Measurements from ENCODE around the gene SPIN1. TPM values are rescaled to one million over a fixed set of nuclear protein-coding genes. Genes with fewer than 3 reads are reported as not detected.

SPIN1 gene
- total and polyA plus RNA-seq, 2 of the 8 experiments (the other 6 are each of a cell fraction or from before 2014, with no cell fraction given) = 69.9 to 139 TPM

DNA sequence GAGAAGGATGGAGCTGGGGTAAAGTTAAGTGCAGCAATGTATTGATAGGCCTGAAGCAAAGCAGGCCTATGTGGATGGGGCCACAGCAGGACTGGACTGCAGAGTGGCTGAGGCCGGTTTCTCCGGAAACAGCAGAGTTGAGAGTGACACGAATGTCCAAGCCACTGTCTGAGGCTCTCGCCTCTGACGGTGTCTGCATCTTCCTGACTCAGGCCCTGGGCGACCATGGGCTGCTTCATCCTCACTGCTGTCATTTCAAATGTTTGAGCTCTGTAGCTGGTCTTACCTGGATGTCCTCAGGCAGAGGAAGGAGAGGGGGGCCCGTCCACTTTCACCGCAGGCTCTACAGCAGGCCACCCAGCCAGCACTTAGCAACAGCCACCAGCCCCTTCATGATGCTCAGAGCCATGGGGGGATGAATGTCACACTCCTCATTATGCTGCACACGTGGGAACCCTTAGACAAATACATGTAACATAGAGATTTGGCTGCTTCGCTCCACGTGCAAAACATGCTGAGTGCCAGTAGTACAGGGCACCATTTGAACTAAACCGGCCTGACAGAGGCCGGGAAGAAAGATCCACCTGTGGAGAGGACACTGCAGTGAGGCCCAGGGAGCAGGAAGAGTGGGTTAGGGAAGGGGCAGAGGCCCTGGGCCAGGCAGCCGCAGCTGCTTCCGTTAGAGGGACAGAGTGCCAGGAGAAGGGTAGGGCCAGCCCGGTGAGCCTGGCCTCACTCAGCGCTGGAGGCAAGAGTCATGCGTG is 115.0 kb downstream of the SPIN1 start:
- H3K4ac ChIP-seq (replicated peaks; ENCODE audit: insufficient read length, low read depth, low read length) = no peak overlapping the region
- peak overlapping the region; percentile 42; the same call in 1 of the 2 replicates for H2AFZ ChIP-seq (ENCODE audit: low read length)
- peaks cover 0 to 4% of the 10 kb centered on the region in 2 experiments for H4K20me1 ChIP-seq (replicated peaks in 1 of 2; ENCODE audit: control insufficient read depth in 1 of 2, insufficient read depth in 2 of 2, low read length in 2 of 2)
- H3K14ac ChIP-seq (ENCODE audit: insufficient read length) = no peak overlapping the region
- ChIA-PET POLR2A (ENCODE audit: partially characterized antibody) (interaction anchor here (0.7 kb wide), 1 partner anchor 11 kb away, joined by 3 read pairs; no protein-coding TSS in a partner anchor), CTCF (ENCODE audit: partially characterized antibody) (interaction anchor here (0.6 to 1.0 kb wide), 3 partner anchors 18 to 214 kb away, joined by 3 read pairs; no protein-coding TSS in a partner anchor)
- peak overlapping the region; percentile 71 for H3K18ac ChIP-seq (ENCODE audit: extremely low read depth, low read length)
- peaks cover 4% of the 10 kb centered on the region; the same call in 1 of the 2 replicates for H3K23me2 ChIP-seq (ENCODE audit: low read depth, low read length)
- no peak overlapping the region for H2BK120ac ChIP-seq (replicated peaks; ENCODE audit: low read depth, low read length)
- H2BK15ac ChIP-seq (ENCODE audit: low read length) = no peak overlapping the region; the same call in 1 of the 2 replicates
- no peak overlapping the region for H4K8ac ChIP-seq (ENCODE audit: extremely low read depth, insufficient read depth, low read length)
- H2BK5ac ChIP-seq (ENCODE audit: low read depth, low read length) = peak overlapping the region; percentile 36; the same call in 1 of the 2 replicates
- no peak overlapping the region for H2BK20ac ChIP-seq (ENCODE audit: low read length)
- no peaks in the 10 kb centered on the region; the same call in 1 of the 2 replicates for H3K79me1 ChIP-seq (ENCODE audit: low read depth, low read length)
- H3K4me2 ChIP-seq (ENCODE audit: insufficient read depth in 1 of 2, low read depth in 2 of 2, low read length in 2 of 2) = no peak overlapping the region
- no peak overlapping the region for H4K5ac ChIP-seq (ENCODE audit: insufficient read length, low read depth, low read length)
- no peak overlapping the region for H3K4me3 ChIP-seq (ENCODE audit: extremely low read depth in 1 of 4, insufficient read depth in 2 of 4, low read depth in 3 of 4, low read length in 4 of 4)
- no peak overlapping the region for H3K27ac ChIP-seq (ENCODE audit: low read depth, low read length)
- no peaks in the 10 kb centered on the region; a peak in 1 of 8 replicates for H3K36me3 ChIP-seq (ENCODE audit: control insufficient read depth in 2 of 4, insufficient read depth in 4 of 4, low read length in 3 of 4)
- no peak overlapping the region for H3K56ac ChIP-seq (replicated peaks; ENCODE audit: insufficient read length, low read depth, low read length)
- no peaks in the 10 kb centered on the region for H3K79me2 ChIP-seq (ENCODE audit: control insufficient read depth in 1 of 2, insufficient read depth in 2 of 2, low read length in 2 of 2)
- no peak overlapping the region; the same call in 1 of the 2 replicates for H2BK12ac ChIP-seq (ENCODE audit: low read depth, low read length)
- no peak overlapping the region for H4K91ac ChIP-seq (replicated peaks; ENCODE audit: insufficient read length, low read length)
- peaks cover 0 to under 1% of the 10 kb centered on the region in 2 experiments; a peak in 1 of 4 replicates for H3K9me3 ChIP-seq (ENCODE audit: insufficient read depth in 2 of 2, low read depth in 1 of 2, low read length in 1 of 2)
- no peak for DNase-seq (ENCODE audit: low read depth in 1 of 2, low spot score in 2 of 2)
- WGBS, 2 experiments (ENCODE audit: extremely low coverage in 1 of 2, insufficient coverage in 1 of 2, insufficient read length in 1 of 2, insufficient replicate concordance in 2 of 2, low coverage in 1 of 2, low lambda C conversion rate in 2 of 2, missing lambda C conversion rate in 1 of 2) = 88% methylated on average over 18 of the region's 18 CpGs; no CpG with 5 or more reads in 1 of the 2 experiments
- no peak overlapping the region; a peak in 1 of 7 replicates for H3K9ac ChIP-seq (replicated peaks in 1 of 4; ENCODE audit: extremely low read depth in 1 of 4, low read depth in 3 of 4, low read length in 3 of 4)
- H3K23ac ChIP-seq (ENCODE audit: insufficient read length) = no peak overlapping the region
- FAIRE-seq = no peak
- H3K27me3 ChIP-seq (replicated peaks in 1 of 4; ENCODE audit: control insufficient read depth in 3 of 4, extremely low read depth in 1 of 4, insufficient read depth in 3 of 4, low read length in 3 of 4) = no peaks in the 10 kb centered on the region; a peak in 1 of 7 replicates
- H3K4me1 ChIP-seq (replicated peaks in 1 of 4; ENCODE audit: control insufficient read depth in 3 of 4, insufficient read depth in 4 of 4, low read length in 3 of 4) = peaks cover 0 to 4% (median 2%) of the 10 kb centered on the region in 4 experiments; a peak in 3 of 7 replicates
- no peak overlapping the region for H2AK5ac ChIP-seq (ENCODE audit: low read depth, low read length)
- TF ChIP-seq RXRA (IDR thresholded peaks at IDR 0.05; ENCODE audit: insufficient read depth, low read depth, low read length) (no peak), RBBP5 (IDR thresholded peaks at IDR 0.05; ENCODE audit: borderline replicate concordance, low read depth, low read length) (no peak), EP300 (IDR thresholded peaks at IDR 0.05; ENCODE audit: borderline replicate concordance in 1 of 2, low read depth in 2 of 2, low read length in 2 of 2) (no peak), TAF7 (optimal IDR thresholded peaks at IDR 0.05; ENCODE audit: borderline replicate concordance, low read depth, low read length) (no peak), EZH2 (IDR thresholded peaks at IDR 0.05; ENCODE audit: low read depth, low read length, severe bottlenecking) (no peak), SP2 (IDR thresholded peaks at IDR 0.05; ENCODE audit: low read length) (no peak), RNF2 (IDR thresholded peaks at IDR 0.05; ENCODE audit: borderline replicate concordance, low read depth, low read length, missing control alignments, poor library complexity, severe bottlenecking) (no peak), CTBP2 (IDR thresholded peaks at IDR 0.05; ENCODE audit: borderline replicate concordance, insufficient read depth, insufficient read length, low read length) (no peak), CHD2 (IDR thresholded peaks at IDR 0.05; ENCODE audit: low read length) (no peak)
